ENCODE data around the gene LZTFL1.
A peak's percentile ranks its signal among the peaks of the same experiment; 100 is the strongest.
"Not testable (repeated sequence)": the region's sequence is repeated elsewhere in the genome, so short reads cannot be mapped to it uniquely, and the experiment has no call there.

Gene LZTFL1

GRCh38 chr3:45873036-45873435, 31.1 kb upstream of the LZTFL1 start:
- no peak for ATAC-seq
- Mint-ChIP-seq H3K27me3 (peaks cover 58% of the 10 kb centered on the region), H3K4me1 (peaks cover 30% of the 10 kb centered on the region), H3K27ac (no peak overlapping the region), H3K4me3 (no peak overlapping the region), H3K36me3 (ENCODE audit: low read depth) (no peaks in the 10 kb centered on the region), H3K9me3 (peaks cover 6% of the 10 kb centered on the region)
- no peak for DNase-seq

- Mint-ChIP-seq H3K9me3 (peaks cover 6% of the 10 kb centered on the region), H3K4me1 (peaks cover 30% of the 10 kb centered on the region), H3K36me3 (ENCODE audit: low read depth) (no peaks in the 10 kb centered on the region), H3K27me3 (peaks cover 59% of the 10 kb centered on the region), H3K4me3 (no peak overlapping the region), H3K27ac (no peak overlapping the region)
- no peak for ATAC-seq
- DNase-seq, result no peak
Observed at GRCh38 chr3:45872569-45872968, 30.6 kb upstream of the LZTFL1 start.

GRCh38 chr3:45871780-45872179, 29.9 kb upstream of the LZTFL1 start:
- DNase-seq (no peak), ATAC-seq (no peak)
- peaks cover 30% of the 10 kb centered on the region for H3K4me1 Mint-ChIP-seq
- H3K27ac Mint-ChIP-seq, result no peak overlapping the region
- peaks cover 6% of the 10 kb centered on the region for H3K9me3 Mint-ChIP-seq
- peaks cover 61% of the 10 kb centered on the region for H3K27me3 Mint-ChIP-seq
- no peaks in the 10 kb centered on the region for H3K36me3 Mint-ChIP-seq (ENCODE audit: low read depth)
- no peak overlapping the region for H3K4me3 Mint-ChIP-seq

GRCh38 chr3:45870099-45870498, 28.2 kb upstream of the LZTFL1 start:
- Mint-ChIP-seq H3K27me3 (peaks cover 60% of the 10 kb centered on the region), H3K4me1 (peaks cover 34% of the 10 kb centered on the region)
- peak; percentile 92 for ATAC-seq

GRCh38 chr3:45869638-45870037, 27.7 kb upstream of the LZTFL1 start:
- Mint-ChIP-seq H3K27ac (no peak overlapping the region), H3K9me3 (peaks cover 6% of the 10 kb centered on the region), H3K4me3 (no peak overlapping the region), H3K27me3 (peaks cover 60% of the 10 kb centered on the region), H3K36me3 (ENCODE audit: low read depth) (no peaks in the 10 kb centered on the region), H3K4me1 (peaks cover 38% of the 10 kb centered on the region)
- no peak for DNase-seq
- no peak for ATAC-seq

More at GRCh38 chr3:45870099-45870498, 28.2 kb upstream of the LZTFL1 start:
- Mint-ChIP-seq H3K4me3 (no peak overlapping the region), H3K36me3 (ENCODE audit: low read depth) (no peaks in the 10 kb centered on the region), H3K9me3 (peaks cover 6% of the 10 kb centered on the region), H3K27ac (no peak overlapping the region)
- peak; percentile 35 for DNase-seq

GRCh38 chr3:45868650-45869049, 26.7 kb upstream of the LZTFL1 start:
- Mint-ChIP-seq H3K27me3 (peaks cover 60% of the 10 kb centered on the region), H3K27ac (no peak overlapping the region), H3K9me3 (peaks cover 3% of the 10 kb centered on the region), H3K36me3 (ENCODE audit: low read depth) (no peaks in the 10 kb centered on the region), H3K4me1 (peaks cover 40% of the 10 kb centered on the region), H3K4me3 (no peak overlapping the region)
- no peak for DNase-seq
- no peak for ATAC-seq

GRCh38 chr3:45868213-45868612, 26.3 kb upstream of the LZTFL1 start:
- DNase-seq, result no peak
- Mint-ChIP-seq H3K9me3 (peaks cover 5% of the 10 kb centered on the region), H3K36me3 (ENCODE audit: low read depth) (no peaks in the 10 kb centered on the region), H3K4me3 (no peak overlapping the region), H3K27ac (no peak overlapping the region), H3K27me3 (peaks cover 62% of the 10 kb centered on the region), H3K4me1 (peaks cover 40% of the 10 kb centered on the region)
- no peak for ATAC-seq

GRCh38 chr3:45865563-45865962, 23.6 kb upstream of the LZTFL1 start:
- no peak for ATAC-seq

GRCh38 chr3:45864760-45865519, 23.0 kb upstream of the LZTFL1 start:
- Mint-ChIP-seq H3K27ac (no peak overlapping the region), H3K9me3 (peaks cover 9% of the 10 kb centered on the region), H3K27me3 (peaks cover 66% of the 10 kb centered on the region), H3K36me3 (ENCODE audit: low read depth) (no peaks in the 10 kb centered on the region), H3K4me1 (peaks cover 29% of the 10 kb centered on the region), H3K4me3 (no peak overlapping the region)
- ATAC-seq (peak; percentile 81), DNase-seq (no peak)

More at GRCh38 chr3:45865563-45865962, 23.6 kb upstream of the LZTFL1 start:
- Mint-ChIP-seq H3K27ac (no peak overlapping the region), H3K4me1 (peaks cover 33% of the 10 kb centered on the region), H3K36me3 (ENCODE audit: low read depth) (no peaks in the 10 kb centered on the region), H3K27me3 (peaks cover 68% of the 10 kb centered on the region), H3K9me3 (peaks cover 9% of the 10 kb centered on the region), H3K4me3 (no peak overlapping the region)
- DNase-seq, result no peak

- peak; percentile 50 for ATAC-seq
- no peak overlapping the region for H3K27ac Mint-ChIP-seq
- peaks cover 18% of the 10 kb centered on the region for H3K4me1 Mint-ChIP-seq
- H3K9me3 Mint-ChIP-seq, result peaks cover 13% of the 10 kb centered on the region
- no peak overlapping the region for H3K4me3 Mint-ChIP-seq
- H3K27me3 Mint-ChIP-seq, result peaks cover 55% of the 10 kb centered on the region
- no peak for DNase-seq
- H3K36me3 Mint-ChIP-seq (ENCODE audit: low read depth), result no peaks in the 10 kb centered on the region
Observed at GRCh38 chr3:45861043-45861719, 19.3 kb upstream of the LZTFL1 start.

- peaks cover 15% of the 10 kb centered on the region for H3K9me3 Mint-ChIP-seq
- peaks cover 20% of the 10 kb centered on the region for H3K4me1 Mint-ChIP-seq
- no peak overlapping the region for H3K4me3 Mint-ChIP-seq
- no peaks in the 10 kb centered on the region for H3K36me3 Mint-ChIP-seq (ENCODE audit: low read depth)
- ATAC-seq (no peak), DNase-seq (no peak)
- H3K27me3 Mint-ChIP-seq, result peaks cover 54% of the 10 kb centered on the region
- H3K27ac Mint-ChIP-seq, result no peak overlapping the region
Observed at GRCh38 chr3:45860481-45860880, 18.6 kb upstream of the LZTFL1 start.

- Mint-ChIP-seq H3K27ac (no peak overlapping the region), H3K27me3 (peaks cover 51% of the 10 kb centered on the region)
- no peak for DNase-seq
Observed at GRCh38 chr3:45858809-45859543, 17.1 kb upstream of the LZTFL1 start.

GRCh38 chr3:45857024-45857423, 15.1 kb upstream of the LZTFL1 start:
- not testable (repeated sequence) for H3K36me3 Mint-ChIP-seq (ENCODE audit: low read depth); H3K4me3 Mint-ChIP-seq; H3K27ac Mint-ChIP-seq; ATAC-seq; DNase-seq; H3K9me3 Mint-ChIP-seq
- Mint-ChIP-seq H3K27me3 (peaks cover 39% of the 10 kb centered on the region), H3K4me1 (peaks cover 17% of the 10 kb centered on the region)

More at GRCh38 chr3:45858809-45859543, 17.1 kb upstream of the LZTFL1 start:
- Mint-ChIP-seq H3K4me3 (no peak overlapping the region), H3K4me1 (peaks cover 10% of the 10 kb centered on the region), H3K9me3 (peaks cover 15% of the 10 kb centered on the region), H3K36me3 (ENCODE audit: low read depth) (no peaks in the 10 kb centered on the region)
- no peak for ATAC-seq

GRCh38 chr3:45856323-45856722, 14.4 kb upstream of the LZTFL1 start:
- not testable (repeated sequence) for H3K36me3 Mint-ChIP-seq (ENCODE audit: low read depth); H3K4me3 Mint-ChIP-seq; ATAC-seq; H3K27ac Mint-ChIP-seq; H3K9me3 Mint-ChIP-seq; DNase-seq
- Mint-ChIP-seq H3K4me1 (peaks cover 17% of the 10 kb centered on the region), H3K27me3 (peaks cover 37% of the 10 kb centered on the region)

Measured in activated naive CD8-positive, alpha-beta T cell treated with anti-CD3 and anti-CD28 coated beads, Interleukin-2, amount 50 U/mL, for 24 hours (primary cell).